Measurements from ENCODE around the gene SH2D3A.

DNA sequence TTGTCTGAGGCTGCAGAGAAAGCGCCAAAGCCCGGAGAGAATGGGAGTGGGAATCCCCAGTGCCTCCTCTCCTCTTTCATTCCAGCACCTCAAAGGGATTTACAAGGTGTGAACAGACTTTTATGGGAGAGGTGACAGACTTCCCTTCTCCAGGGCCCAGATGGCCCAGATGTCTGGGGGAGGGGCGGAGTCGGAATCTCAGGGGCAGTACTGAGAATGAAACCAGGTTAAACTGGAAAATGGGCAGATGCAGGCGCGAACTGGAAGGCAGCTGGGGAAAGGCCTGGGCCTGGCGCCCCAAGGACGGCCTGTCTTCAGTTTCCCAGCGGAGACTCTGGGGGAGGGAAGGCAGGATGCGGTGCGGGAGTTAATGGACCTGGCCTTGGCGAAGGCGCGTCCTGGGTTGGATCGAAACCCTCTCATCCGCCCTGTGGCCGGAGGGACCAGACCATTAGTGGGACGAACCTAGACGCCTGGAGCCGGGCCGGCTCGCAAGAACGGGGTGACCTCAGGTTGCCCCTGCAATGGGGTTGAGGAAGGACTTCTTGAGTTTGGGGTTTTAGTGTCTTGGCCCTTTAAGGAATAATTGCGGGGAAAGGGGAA, 28.3 kb downstream of the SH2D3A start:
- TF ChIP-seq, protein P1, sequence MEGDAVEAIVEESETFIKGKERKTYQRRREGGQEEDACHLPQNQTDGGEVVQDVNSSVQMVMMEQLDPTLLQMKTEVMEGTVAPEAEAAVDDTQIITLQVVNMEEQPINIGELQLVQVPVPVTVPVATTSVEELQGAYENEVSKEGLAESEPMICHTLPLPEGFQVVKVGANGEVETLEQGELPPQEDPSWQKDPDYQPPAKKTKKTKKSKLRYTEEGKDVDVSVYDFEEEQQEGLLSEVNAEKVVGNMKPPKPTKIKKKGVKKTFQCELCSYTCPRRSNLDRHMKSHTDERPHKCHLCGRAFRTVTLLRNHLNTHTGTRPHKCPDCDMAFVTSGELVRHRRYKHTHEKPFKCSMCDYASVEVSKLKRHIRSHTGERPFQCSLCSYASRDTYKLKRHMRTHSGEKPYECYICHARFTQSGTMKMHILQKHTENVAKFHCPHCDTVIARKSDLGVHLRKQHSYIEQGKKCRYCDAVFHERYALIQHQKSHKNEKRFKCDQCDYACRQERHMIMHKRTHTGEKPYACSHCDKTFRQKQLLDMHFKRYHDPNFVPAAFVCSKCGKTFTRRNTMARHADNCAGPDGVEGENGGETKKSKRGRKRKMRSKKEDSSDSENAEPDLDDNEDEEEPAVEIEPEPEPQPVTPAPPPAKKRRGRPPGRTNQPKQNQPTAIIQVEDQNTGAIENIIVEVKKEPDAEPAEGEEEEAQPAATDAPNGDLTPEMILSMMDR (IDR thresholded peaks at IDR 0.05) = no peak
- TF ChIP-seq POLR2A (IDR thresholded peaks at IDR 0.05) = no peak

All from thyroid gland (tissue), 4 donors.